SU-DHL-6 (cell line): Measurements from ENCODE around the gene MAPK12.

Source experiments
- H2AFZ ChIP-seq: fragments of 200-600 bp; sonication (generic); 2 replicates; pipeline ENCODE4 v1.6.1; 2014; ENCODE audit warnings: low read depth, mild to moderate bottlenecking, moderate library complexity, mixed read lengths, antibody characterized with exemption, low read length; ENCODE audit not compliant: severe bottlenecking
- H3F3A ChIP-seq: fragments of 200-600 bp; shearing (Covaris generic); 2 replicates; pipeline ENCODE4 v1.6.0; 2016; ENCODE audit warnings: antibody characterized with exemption, mild to moderate bottlenecking; ENCODE audit not compliant: insufficient read depth
- H3K27ac ChIP-seq: fragments of 200-600 bp; sonication (generic); 2 replicates; pipeline ENCODE4 v1.5.1; 2016; ENCODE audit warnings: low read depth, mild to moderate bottlenecking, low read length, moderate library complexity, mixed read lengths
- H3K27me3 ChIP-seq: fragments of 200-600 bp; sonication (generic), shearing (Covaris generic); 2 replicates; pipeline ENCODE4 v1.6.0; 2014; ENCODE audit warnings: mild to moderate bottlenecking, low read length
- H3K36me3 ChIP-seq: fragments of 200-600 bp; sonication (generic); 2 replicates; pipeline ENCODE4 v1.6.1; 2014; ENCODE audit warnings: mild to moderate bottlenecking, low read length, mixed read lengths
- H3K4me2 ChIP-seq: fragments of 300-600, 200-600 bp; shearing (Covaris generic), sonication (generic); 2 replicates; pipeline ENCODE4 v1.6.0; 2014; ENCODE audit warnings: low read length, low read depth, mild to moderate bottlenecking; ENCODE audit not compliant: poor library complexity, severe bottlenecking
- H3K4me3 ChIP-seq: fragments of 200-600 bp; sonication (generic); 2 replicates; pipeline ENCODE4 v1.5.1; 2014; ENCODE audit warnings: antibody characterized with exemption, low read length, mild to moderate bottlenecking, mixed read lengths; ENCODE audit not compliant: insufficient read depth, poor library complexity, severe bottlenecking
- H3K79me2 ChIP-seq: fragments of 200-600 bp; sonication (generic); 2 replicates; pipeline ENCODE4 v1.6.1; 2014; ENCODE audit warnings: mild to moderate bottlenecking, low read length, moderate library complexity; ENCODE audit not compliant: insufficient read depth
- H3K9ac ChIP-seq: fragments of 200-600 bp; sonication (generic); 2 replicates; pipeline ENCODE4 v1.7.0; 2014; ENCODE audit warnings: mild to moderate bottlenecking, low read length
- H3K9me2 ChIP-seq: fragments of 200-600 bp; sonication (generic); replicated peaks from 2 replicates; pipeline ENCODE4 v1.6.1; 2014; ENCODE audit warnings: low read length; ENCODE audit not compliant: insufficient read depth
- H3K9me3 ChIP-seq: fragments of 200-600 bp; sonication (generic); 2 replicates; pipeline ENCODE4 v1.6.1; 2014; ENCODE audit warnings: low read length, mixed read lengths; ENCODE audit not compliant: insufficient read depth
- H4K20me1 ChIP-seq: fragments of 200-600 bp; sonication (generic); 2 replicates; pipeline ENCODE4 v1.6.1; 2014; ENCODE audit warnings: low read depth, mild to moderate bottlenecking, antibody characterized with exemption, low read length, moderate library complexity, mixed read lengths
- CTCF ChIP-seq: fragments of 200-600 bp; sonication (generic); IDR thresholded peaks from one replicate; pipeline ENCODE4 v1.5.1; 2017; ENCODE audit warnings: antibody characterized with exemption, mild to moderate bottlenecking, low read length, moderate library complexity; ENCODE audit not compliant: insufficient read depth, poor library complexity, severe bottlenecking
- EZH2phosphoT487 ChIP-seq: fragments of 200-600 bp; sonication (generic), shearing (Covaris generic); conservative IDR thresholded peaks from 2 replicates; pipeline ENCODE4 v1.6.1; 2018; ENCODE audit warnings: mild to moderate bottlenecking, antibody characterized with exemption, low read length, moderate library complexity, mixed read lengths

Gene MAPK12

DNA sequence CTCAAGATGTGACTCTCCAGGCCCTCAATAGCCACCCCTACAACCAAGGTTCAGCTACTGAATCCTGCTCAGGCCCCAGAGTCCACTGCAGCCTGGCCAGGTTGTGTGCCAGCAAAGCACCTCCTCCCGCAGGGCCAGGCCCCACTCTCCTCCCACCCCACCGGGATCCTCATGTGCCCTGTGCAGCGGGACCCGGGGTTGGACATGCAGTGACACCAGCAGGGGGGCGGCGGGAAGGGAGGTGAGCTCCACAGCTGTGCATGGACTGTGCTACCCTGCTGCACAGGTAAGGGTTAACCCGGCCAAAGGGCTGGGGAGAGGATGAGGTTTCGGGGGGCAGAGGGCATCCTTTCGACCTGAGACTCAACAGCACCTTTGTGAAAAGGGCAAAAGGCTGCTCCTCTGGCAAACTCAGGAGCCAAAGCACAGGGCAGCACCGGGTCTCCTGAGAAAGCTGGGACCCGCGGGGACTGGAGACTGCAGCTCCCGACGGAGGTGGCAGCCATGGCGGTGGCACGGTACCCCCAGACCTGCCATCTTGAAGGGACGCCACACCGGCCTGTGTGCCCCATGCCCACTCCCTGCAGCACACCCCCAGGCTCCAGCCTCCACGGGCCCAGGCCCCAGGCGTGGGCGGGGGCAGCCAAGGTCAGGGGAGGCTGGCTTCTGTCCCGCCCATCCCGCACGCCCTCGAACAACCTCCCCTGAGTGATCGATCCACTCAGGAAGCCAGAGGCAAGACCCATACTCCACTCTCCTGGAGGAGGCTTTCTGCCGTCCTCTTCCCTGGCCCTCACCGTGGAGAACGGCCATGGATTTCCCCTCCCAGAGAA, 35.4 kb upstream of the MAPK12 start:
- no peak overlapping the region for H2AFZ ChIP-seq
- TF ChIP-seq EZH2phosphoT487 (no peak), CTCF (no peak)
- H3K9me2 ChIP-seq, result no peaks in the 10 kb centered on the region
- H3F3A ChIP-seq, result peaks cover 5% of the 10 kb centered on the region
- H3K27me3 ChIP-seq, result no peaks in the 10 kb centered on the region
- H3K4me3 ChIP-seq, result no peak overlapping the region
- no peak overlapping the region for H3K9ac ChIP-seq
- H4K20me1 ChIP-seq, result no peaks in the 10 kb centered on the region
- no peaks in the 10 kb centered on the region; the same call in 1 of the 2 replicates for H3K79me2 ChIP-seq
- H3K9me3 ChIP-seq, result no peaks in the 10 kb centered on the region
- no peaks in the 10 kb centered on the region for H3K36me3 ChIP-seq
- peak overlapping the region; percentile 45 for H3K27ac ChIP-seq
- H3K4me2 ChIP-seq, result no peak overlapping the region

DNA sequence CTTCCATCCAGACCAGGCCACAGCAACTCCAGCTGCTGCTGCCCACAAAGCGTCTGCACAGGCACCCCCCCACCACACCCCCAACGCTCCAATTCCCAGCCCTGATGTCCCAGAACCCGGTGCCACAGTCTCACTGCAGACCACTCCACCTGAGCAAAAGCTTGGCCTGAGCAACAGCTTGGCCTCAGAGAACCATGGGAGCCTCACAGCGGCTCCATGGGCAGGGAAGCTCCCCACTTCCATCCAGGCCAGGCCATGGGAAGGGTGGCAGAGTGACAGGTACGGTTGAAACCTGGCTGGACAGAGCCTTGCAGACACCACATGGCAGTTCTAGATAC, 32.8 kb upstream of the MAPK12 start:
- H3K9ac ChIP-seq, result no peak overlapping the region
- H3K4me3 ChIP-seq, result no peak overlapping the region
- H3K27me3 ChIP-seq, result no peaks in the 10 kb centered on the region
- TF ChIP-seq EZH2phosphoT487, result no peak
- no peak for TF ChIP-seq CTCF
- no peaks in the 10 kb centered on the region for H3K9me3 ChIP-seq
- H2AFZ ChIP-seq, result no peak overlapping the region
- H3K27ac ChIP-seq, result no peak overlapping the region
- H3K79me2 ChIP-seq, result no peaks in the 10 kb centered on the region; the same call in 1 of the 2 replicates
- no peaks in the 10 kb centered on the region for H3K36me3 ChIP-seq
- H3F3A ChIP-seq, result peaks cover 4% of the 10 kb centered on the region; the same call in 1 of the 2 replicates
- no peaks in the 10 kb centered on the region for H4K20me1 ChIP-seq
- no peaks in the 10 kb centered on the region for H3K9me2 ChIP-seq
- no peak overlapping the region for H3K4me2 ChIP-seq

GRCh38 chr22:50293441-50294318, 32.2 kb upstream of the MAPK12 start:
- Histone ChIP-seq H3K4me2 (peak overlapping the region; percentile 3), H3K9me3 (no peaks in the 10 kb centered on the region), H3K9ac (peak overlapping the region; percentile 29; the same call in 1 of the 2 replicates), H3K36me3 (no peaks in the 10 kb centered on the region), H3K79me2 (no peaks in the 10 kb centered on the region; the same call in 1 of the 2 replicates), H2AFZ (no peak overlapping the region), H3K27ac (peak overlapping the region; percentile 35; the same call in 1 of the 2 replicates), H3K9me2 (no peaks in the 10 kb centered on the region), H3K27me3 (no peaks in the 10 kb centered on the region), H3F3A (peaks cover 4% of the 10 kb centered on the region; the same call in 1 of the 2 replicates), H4K20me1 (no peaks in the 10 kb centered on the region), H3K4me3 (no peak overlapping the region)
- no peak for TF ChIP-seq CTCF
- TF ChIP-seq EZH2phosphoT487, result no peak
